GM13977 (cell line): Measurements from ENCODE around the gene C1R.
"Not testable (repeated sequence)": the region's sequence is repeated elsewhere in the genome, so short reads cannot be mapped to it uniquely, and the experiment has no call there.

ENCODE experiments used
- DNase-seq: peaks from one replicate; pipeline ENCODE4 v3.0.0; 2012; ENCODE audit warnings: low spot score
- CTCF ChIP-seq: IDR thresholded peaks from 2 replicates; pipeline ENCODE4 v1.5.1; 2012; ENCODE audit warnings: mild to moderate bottlenecking, control low read depth; ENCODE audit not compliant: insufficient read depth; ENCODE audit errors: extremely low read depth, missing control alignments
- in situ Hi-C: fragments of 300-500 bp; cut with MboI; formaldehyde crosslinking; loops from one replicate; pipeline ENCODE4 v1.12.0; 2022; ENCODE audit warnings: low sequenced_read_pairs, low pct_unique_long_range_greater_than_20kb, mixed read lengths, inconsistent platforms; ENCODE audit not compliant: unreplicated experiment

Gene C1R

GRCh38 chr12:7059780-7060179 lies 32.5 kb downstream of the C1R start:
- in situ Hi-C loops = no loop called here
- no peak for DNase-seq

GRCh38 chr12:7058850-7059395 lies 33.3 kb downstream of the C1R start:
- no peak for TF ChIP-seq CTCF
- DNase-seq = no peak
- in situ Hi-C loops = no loop called here

More at GRCh38 chr12:7059780-7060179, 32.5 kb downstream of the C1R start:
- no peak for TF ChIP-seq CTCF

GRCh38 chr12:7058163-7058845 lies 33.9 kb downstream of the C1R start:
- in situ Hi-C loops = no loop called here
- DNase-seq = no peak
- TF ChIP-seq CTCF = no peak

GRCh38 chr12:7055736-7056135 lies 36.5 kb downstream of the C1R start:
- DNase-seq, in situ Hi-C loops: not testable (repeated sequence)

- DNase-seq = no peak
- no peak for TF ChIP-seq CTCF
- in situ Hi-C loops = no loop called here
Measured at GRCh38 chr12:7054925-7055324, 37.3 kb downstream of the C1R start.

GRCh38 chr12:7049973-7050372 lies 42.3 kb downstream of the C1R start:
- DNase-seq, in situ Hi-C loops: not testable (repeated sequence)

GRCh38 chr12:7049445-7049951 lies 42.7 kb downstream of the C1R start:
- DNase-seq, in situ Hi-C loops: not testable (repeated sequence)

- in situ Hi-C loops = no loop called here
- DNase-seq = no peak
- no peak for TF ChIP-seq CTCF
Measured at GRCh38 chr12:7047306-7047705, 44.9 kb downstream of the C1R start.
